Activated CD8-positive, alpha-beta memory T cell treated with anti-CD3 and anti-CD28 coated beads for 1 hour (primary cell): ENCODE results near the gene RAD51B.

ENCODE experiments used
- DNase-seq, 2 donors: peaks; one replicate each; pipeline ENCODE4 v3.0.0-alpha.2; 2020; ENCODE audit warnings: low read depth in 1 of 2; ENCODE audit errors: extremely low read depth in 1 of 2

The RAD51B gene

GRCh38 chr14:68312300-68312699 lies 492.7 kb downstream of the RAD51B start:
- no peak for DNase-seq

GRCh38 chr14:68312884-68313610 lies 493.5 kb downstream of the RAD51B start:
- DNase-seq, result no peak

GRCh38 chr14:68314642-68315041 lies 495.1 kb downstream of the RAD51B start:
- no peak for DNase-seq

GRCh38 chr14:68315081-68315480 lies 495.5 kb downstream of the RAD51B start:
- DNase-seq, result no peak

- DNase-seq, result no peak
Measured at GRCh38 chr14:68316078-68316868, 496.7 kb downstream of the RAD51B start.

- no peak for DNase-seq
Measured at GRCh38 chr14:68317239-68317638, 497.7 kb downstream of the RAD51B start.

- no peak for DNase-seq
Measured at GRCh38 chr14:68318828-68319227, 499.2 kb downstream of the RAD51B start.

- no peak for DNase-seq
Measured at GRCh38 chr14:68320495-68320894, 500.9 kb downstream of the RAD51B start.

- DNase-seq, result no peak
Measured at GRCh38 chr14:68322940-68323620, 503.5 kb downstream of the RAD51B start.

- DNase-seq, result no peak
Measured at GRCh38 chr14:68325267-68325807, 505.8 kb downstream of the RAD51B start.

- no peak for DNase-seq
Measured at GRCh38 chr14:68327231-68327630, 507.7 kb downstream of the RAD51B start.

GRCh38 chr14:68328509-68328908 lies 508.9 kb downstream of the RAD51B start:
- DNase-seq, result no peak

GRCh38 chr14:68331426-68331825 lies 511.8 kb downstream of the RAD51B start:
- DNase-seq, result no peak

GRCh38 chr14:68331991-68332390 lies 512.4 kb downstream of the RAD51B start:
- no peak for DNase-seq

- no peak for DNase-seq
Measured at GRCh38 chr14:68333262-68333661, 513.7 kb downstream of the RAD51B start.

- no peak for DNase-seq
Measured at GRCh38 chr14:68335312-68335711, 515.7 kb downstream of the RAD51B start.

GRCh38 chr14:68336165-68336564 lies 516.6 kb downstream of the RAD51B start:
- no peak for DNase-seq

GRCh38 chr14:68337279-68337678 lies 517.7 kb downstream of the RAD51B start:
- no peak for DNase-seq

- no peak for DNase-seq
Measured at GRCh38 chr14:68340262-68340661, 520.7 kb downstream of the RAD51B start.

GRCh38 chr14:68341411-68342212 lies 522.0 kb downstream of the RAD51B start:
- DNase-seq, result no peak
